Natural killer cell (primary cell): ENCODE measurements around the gene MAN1A1. TPM values are rescaled to one million over a fixed set of nuclear protein-coding genes. Genes with fewer than 3 reads are reported as not detected.

ENCODE experiments used
- ATAC-seq, 3 donors: fragments of 150-1000 bp in 2 of 3; fragments of 200-7000 bp in 1 of 3; cut with Tn5 transposase; 1 replicate in 1 of 3; 2 replicates in 2 of 3; pipeline ENCODE4 v1.10.0; 2021; ENCODE audit warnings: mild to moderate bottlenecking in 2 of 3, moderate library complexity in 2 of 3
- DNase-seq, 2 donors: peaks; one replicate each; pipeline versions ENCODE4 v3.0.0 to v3.0.0-alpha.2; 2013 to 2021; ENCODE audit warnings: mixed read lengths in 1 of 2
- H3K27ac ChIP-seq: one replicate; pipeline ENCODE4 v1.5.1; 2013; ENCODE audit warnings: mild to moderate bottlenecking, low read length
- H3K27me3 ChIP-seq: one replicate; pipeline ENCODE4 v1.6.1; 2013; ENCODE audit warnings: low read length; ENCODE audit not compliant: control insufficient read depth, insufficient read depth
- H3K36me3 ChIP-seq: one replicate; pipeline ENCODE4 v1.6.1; 2013; ENCODE audit warnings: low read length; ENCODE audit not compliant: control insufficient read depth, insufficient read depth
- H3K4me1 ChIP-seq: one replicate; pipeline ENCODE4 v1.6.1; 2013; ENCODE audit warnings: low read length; ENCODE audit not compliant: control insufficient read depth, insufficient read depth
- H3K4me3 ChIP-seq: one replicate; pipeline ENCODE4 v1.5.1; 2013; ENCODE audit warnings: low read length
- H3K9me3 ChIP-seq: one replicate; pipeline ENCODE4 v1.6.1; 2013; ENCODE audit warnings: low read length; ENCODE audit not compliant: control insufficient read depth, insufficient read depth
- H3K27ac Mint-ChIP-seq, 2 donors: one replicate each; pipeline ENCODE4 v1.8.0; 2022; ENCODE audit warnings: mild to moderate bottlenecking in 2 of 2, mixed read lengths in 2 of 2, moderate library complexity in 1 of 2
- H3K27me3 Mint-ChIP-seq, 2 donors: one replicate each; pipeline ENCODE4 v1.8.0; 2022; ENCODE audit warnings: low read depth in 2 of 2, mixed read lengths in 2 of 2
- H3K36me3 Mint-ChIP-seq: one replicate; pipeline ENCODE4 v1.8.0; 2022; ENCODE audit warnings: mixed read lengths
- H3K4me1 Mint-ChIP-seq, 2 donors: one replicate each; pipeline ENCODE4 v1.8.0; 2022; ENCODE audit warnings: mixed read lengths in 2 of 2
- H3K4me3 Mint-ChIP-seq: one replicate; pipeline ENCODE4 v1.8.0; 2022; ENCODE audit warnings: mild to moderate bottlenecking, moderate library complexity, mixed read lengths
- H3K9me3 Mint-ChIP-seq, 2 donors: one replicate each; pipeline ENCODE4 v1.8.0; 2022; ENCODE audit warnings: mixed read lengths in 2 of 2
- CTCF ChIP-seq: fragments of 200-600 bp; IDR thresholded peaks from one replicate; pipeline ENCODE4 v1.8.0; 2022; ENCODE audit warnings: antibody characterized with exemption
- WGBS: methylation state at CpG from one replicate; pipeline ENCODE4 v1.1.7; 2013; ENCODE audit warnings: missing lambda C conversion rate; ENCODE audit not compliant: insufficient coverage; 5-methylcytosine and 5-hydroxymethylcytosine counted together
- intact Hi-C: fragments of 100-400 bp; cut with micrococcal nuclease; formaldehyde crosslinking; loops from one replicate; pipeline ENCODE4 v1.14.2; 2022
- total RNA-seq, 4 donors: library from RNA; stranded (reverse); fragments of 120-200 nt in 1 of 4; gene quantifications; one replicate each; pipeline versions ENCODE4 v1.2.3 to v1.2.4, GENCODE V29; 2013 to 2022

Gene MAN1A1
- total RNA-seq, 3 donors from 2014 or later (not counting 1 experiment from before 2014, with no cell fraction given): 45.6 to 54.6 (median 53.6) TPM

- Histone ChIP-seq H3K9me3 (no peaks in the 10 kb centered on the region), H3K36me3 (no peaks in the 10 kb centered on the region), H3K4me3 (no peak overlapping the region), H3K27ac (peak overlapping the region; percentile 19), H3K27me3 (no peaks in the 10 kb centered on the region), H3K4me1 (peaks cover 14% of the 10 kb centered on the region)
- intact Hi-C loops: no loop called here
- no peak for TF ChIP-seq CTCF
- WGBS: 89% methylated on average over 4 of the region's 4 CpGs
- Mint-ChIP-seq H3K4me1 (peaks cover 64 to 69% of the 10 kb centered on the region in 2 donors), H3K27ac (peak overlapping the region; percentile 71 to 82), H3K36me3 (no peaks in the 10 kb centered on the region), H3K4me3 (no peak overlapping the region), H3K9me3 (no peaks in the 10 kb centered on the region), H3K27me3 (no peaks in the 10 kb centered on the region)
- no peak for DNase-seq
- ATAC-seq: no peak
These were observed 20.4 kb downstream of the MAN1A1 start for GRCh38 chr6:119328892-119329793.

- no peaks in the 10 kb centered on the region for H3K27me3 ChIP-seq
- H3K36me3 ChIP-seq: no peaks in the 10 kb centered on the region
- ATAC-seq (peak; percentile 68 to 83 (median 69)), DNase-seq (no peak)
- Mint-ChIP-seq H3K4me3 (peak overlapping the region; percentile 73), H3K9me3 (no peaks in the 10 kb centered on the region), H3K36me3 (no peaks in the 10 kb centered on the region), H3K4me1 (peaks cover 65 to 68% of the 10 kb centered on the region in 2 donors), H3K27ac (peak overlapping the region; percentile 71 to 82), H3K27me3 (no peaks in the 10 kb centered on the region)
- H3K4me1 ChIP-seq: peaks cover 17% of the 10 kb centered on the region
- 37% methylated on average over 2 of the region's 2 CpGs for WGBS
- H3K4me3 ChIP-seq: no peak overlapping the region
- no peaks in the 10 kb centered on the region for H3K9me3 ChIP-seq
- H3K27ac ChIP-seq: peak overlapping the region; percentile 19
- intact Hi-C loops: no loop called here
- TF ChIP-seq CTCF: no peak
These were observed 21.3 kb downstream of the MAN1A1 start for GRCh38 chr6:119328254-119328653.

GRCh38 chr6:119327810-119328209 lies 21.8 kb downstream of the MAN1A1 start:
- no peaks in the 10 kb centered on the region for H3K36me3 ChIP-seq
- ATAC-seq (peak in 1 of 3 donors; percentile 33), DNase-seq (no peak)
- peaks cover 17% of the 10 kb centered on the region for H3K4me1 ChIP-seq
- H3K27ac ChIP-seq: peak overlapping the region; percentile 19
- Mint-ChIP-seq H3K27me3 (no peaks in the 10 kb centered on the region), H3K9me3 (no peaks in the 10 kb centered on the region), H3K4me3 (peak overlapping the region; percentile 73), H3K27ac (peak overlapping the region; percentile 71 to 82), H3K4me1 (peaks cover 67 to 68% of the 10 kb centered on the region in 2 donors), H3K36me3 (no peaks in the 10 kb centered on the region)
- 89% methylated on average over 2 of the region's 2 CpGs for WGBS
- intact Hi-C loops: no loop called here
- no peaks in the 10 kb centered on the region for H3K9me3 ChIP-seq
- H3K27me3 ChIP-seq: no peaks in the 10 kb centered on the region
- no peak overlapping the region for H3K4me3 ChIP-seq
- no peak for TF ChIP-seq CTCF
